ENCODE data around the gene RPS19BP1.

DNA sequence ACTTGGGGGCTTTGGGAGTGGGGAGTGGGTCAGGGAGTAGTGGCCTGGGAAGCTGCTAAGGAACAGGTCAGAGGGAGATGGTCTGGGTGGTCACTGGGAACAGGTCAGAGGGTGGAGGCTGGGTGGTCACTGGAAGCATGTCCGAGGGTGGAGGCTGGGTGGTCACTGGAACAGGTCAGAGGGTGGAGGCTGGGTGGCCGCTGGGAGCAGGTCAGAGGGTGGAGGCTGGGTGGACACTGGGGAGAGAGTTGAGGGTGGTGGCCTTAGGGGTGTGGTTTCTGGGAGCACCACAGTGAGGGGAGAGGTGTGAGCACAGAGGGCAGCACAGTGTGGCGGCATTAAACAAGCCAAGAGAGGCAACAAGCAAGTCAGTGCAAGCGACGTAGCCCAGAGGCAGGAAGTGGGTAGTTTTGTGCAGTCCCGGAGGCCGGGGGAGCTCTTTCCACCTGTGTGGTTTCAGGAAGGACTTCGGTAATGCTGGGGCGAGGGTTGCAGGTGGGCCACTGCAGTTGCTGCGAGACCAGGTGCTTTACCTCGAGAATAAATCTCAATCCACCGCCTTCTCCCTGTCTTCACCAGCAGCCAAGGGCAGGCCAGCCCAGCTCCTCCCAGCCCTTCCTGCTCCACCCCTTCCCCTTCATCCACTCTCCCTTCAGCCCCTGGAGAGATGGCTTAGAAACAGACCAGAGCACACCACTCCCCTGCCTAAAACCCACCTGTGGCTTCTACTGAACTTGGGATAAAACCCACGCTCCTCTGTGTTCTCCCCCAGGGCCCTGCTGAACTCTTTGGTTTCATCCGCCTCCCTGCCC lies 34.8 kb upstream of the RPS19BP1 start:
- TF ChIP-seq, protein P1, sequence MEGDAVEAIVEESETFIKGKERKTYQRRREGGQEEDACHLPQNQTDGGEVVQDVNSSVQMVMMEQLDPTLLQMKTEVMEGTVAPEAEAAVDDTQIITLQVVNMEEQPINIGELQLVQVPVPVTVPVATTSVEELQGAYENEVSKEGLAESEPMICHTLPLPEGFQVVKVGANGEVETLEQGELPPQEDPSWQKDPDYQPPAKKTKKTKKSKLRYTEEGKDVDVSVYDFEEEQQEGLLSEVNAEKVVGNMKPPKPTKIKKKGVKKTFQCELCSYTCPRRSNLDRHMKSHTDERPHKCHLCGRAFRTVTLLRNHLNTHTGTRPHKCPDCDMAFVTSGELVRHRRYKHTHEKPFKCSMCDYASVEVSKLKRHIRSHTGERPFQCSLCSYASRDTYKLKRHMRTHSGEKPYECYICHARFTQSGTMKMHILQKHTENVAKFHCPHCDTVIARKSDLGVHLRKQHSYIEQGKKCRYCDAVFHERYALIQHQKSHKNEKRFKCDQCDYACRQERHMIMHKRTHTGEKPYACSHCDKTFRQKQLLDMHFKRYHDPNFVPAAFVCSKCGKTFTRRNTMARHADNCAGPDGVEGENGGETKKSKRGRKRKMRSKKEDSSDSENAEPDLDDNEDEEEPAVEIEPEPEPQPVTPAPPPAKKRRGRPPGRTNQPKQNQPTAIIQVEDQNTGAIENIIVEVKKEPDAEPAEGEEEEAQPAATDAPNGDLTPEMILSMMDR (IDR thresholded peaks at IDR 0.05 in 4 of 5, conservative IDR thresholded peaks at IDR 0.05 in 1 of 5) = no peak
- no peak for TF ChIP-seq POLR2A (IDR thresholded peaks at IDR 0.05)
